ENCODE data around the gene FAF2. TPM values are rescaled to one million over a fixed set of nuclear protein-coding genes. Genes with fewer than 3 reads are reported as not detected.
"Not testable (repeated sequence)": the region's sequence is repeated elsewhere in the genome, so short reads cannot be mapped to it uniquely, and the experiment has no call there.

Gene FAF2
- total RNA-seq, 1 experiment from 2014 or later: 40.8 TPM

- in situ Hi-C loops (cut with HindIII; ENCODE audit: low pct_unique_long_range_greater_than_20kb, low sequenced_read_pairs): no loop called here
Measured at GRCh38 chr5:176485176-176485575, 37.0 kb downstream of the FAF2 start.

GRCh38 chr5:176486189-176486757, 38.1 kb downstream of the FAF2 start:
- in situ Hi-C loops (cut with HindIII; ENCODE audit: low pct_unique_long_range_greater_than_20kb, low sequenced_read_pairs): no loop called here

More at GRCh38 chr5:176485176-176485575, 37.0 kb downstream of the FAF2 start:
- no peak for DNase-seq (ENCODE audit: low read depth, low spot score)

GRCh38 chr5:176487160-176487559, 39.0 kb downstream of the FAF2 start:
- in situ Hi-C loops (cut with HindIII; ENCODE audit: low pct_unique_long_range_greater_than_20kb, low sequenced_read_pairs); DNase-seq (ENCODE audit: low read depth, low spot score): not testable (repeated sequence)

More at GRCh38 chr5:176486189-176486757, 38.1 kb downstream of the FAF2 start:
- DNase-seq (ENCODE audit: low read depth, low spot score): no peak

GRCh38 chr5:176489077-176489476, 40.9 kb downstream of the FAF2 start:
- in situ Hi-C loops (cut with HindIII; ENCODE audit: low pct_unique_long_range_greater_than_20kb, low sequenced_read_pairs): no loop called here

GRCh38 chr5:176490301-176490700, 42.1 kb downstream of the FAF2 start:
- peak; percentile 6 for DNase-seq (ENCODE audit: low read depth, low spot score)
- in situ Hi-C loops (cut with HindIII; ENCODE audit: low pct_unique_long_range_greater_than_20kb, low sequenced_read_pairs): no loop called here

More at GRCh38 chr5:176489077-176489476, 40.9 kb downstream of the FAF2 start:
- DNase-seq (ENCODE audit: low read depth, low spot score): no peak

GRCh38 chr5:176491101-176491502, 42.9 kb downstream of the FAF2 start:
- no peak for DNase-seq (ENCODE audit: low read depth, low spot score)
- in situ Hi-C loops (cut with HindIII; ENCODE audit: low pct_unique_long_range_greater_than_20kb, low sequenced_read_pairs): no loop called here

GRCh38 chr5:176491901-176492300, 43.7 kb downstream of the FAF2 start:
- DNase-seq (ENCODE audit: low read depth, low spot score): no peak
- in situ Hi-C loops (cut with HindIII; ENCODE audit: low pct_unique_long_range_greater_than_20kb, low sequenced_read_pairs): no loop called here

- no peak for DNase-seq (ENCODE audit: low read depth, low spot score)
- in situ Hi-C loops (cut with HindIII; ENCODE audit: low pct_unique_long_range_greater_than_20kb, low sequenced_read_pairs): no loop called here
Measured at GRCh38 chr5:176492431-176492830, 44.2 kb downstream of the FAF2 start.

GRCh38 chr5:176497852-176498251, 49.7 kb downstream of the FAF2 start:
- in situ Hi-C loops (cut with HindIII; ENCODE audit: low pct_unique_long_range_greater_than_20kb, low sequenced_read_pairs): no loop called here
- no peak for DNase-seq (ENCODE audit: low read depth, low spot score)

- in situ Hi-C loops (cut with HindIII; ENCODE audit: low pct_unique_long_range_greater_than_20kb, low sequenced_read_pairs): no loop called here
- DNase-seq (ENCODE audit: low read depth, low spot score): no peak
Measured at GRCh38 chr5:176499273-176499672, 51.1 kb downstream of the FAF2 start.

- in situ Hi-C loops (cut with HindIII; ENCODE audit: low pct_unique_long_range_greater_than_20kb, low sequenced_read_pairs): no loop called here
- DNase-seq (ENCODE audit: low read depth, low spot score): no peak
Measured at GRCh38 chr5:176500511-176500910, 52.3 kb downstream of the FAF2 start.

- in situ Hi-C loops (cut with HindIII; ENCODE audit: low pct_unique_long_range_greater_than_20kb, low sequenced_read_pairs): no loop called here
- DNase-seq (ENCODE audit: low read depth, low spot score): no peak
Measured at GRCh38 chr5:176501333-176501732, 53.1 kb downstream of the FAF2 start.

GRCh38 chr5:176503496-176503895, 55.3 kb downstream of the FAF2 start:
- DNase-seq (ENCODE audit: low read depth, low spot score): no peak
- in situ Hi-C loops (cut with HindIII; ENCODE audit: low pct_unique_long_range_greater_than_20kb, low sequenced_read_pairs): no loop called here

GRCh38 chr5:176507911-176508310, 59.7 kb downstream of the FAF2 start:
- in situ Hi-C loops (cut with HindIII; ENCODE audit: low pct_unique_long_range_greater_than_20kb, low sequenced_read_pairs): no loop called here
- DNase-seq (ENCODE audit: low read depth, low spot score): no peak

GRCh38 chr5:176508603-176509002, 60.4 kb downstream of the FAF2 start:
- DNase-seq (ENCODE audit: low read depth, low spot score): no peak
- in situ Hi-C loops (cut with HindIII; ENCODE audit: low pct_unique_long_range_greater_than_20kb, low sequenced_read_pairs): no loop called here

- in situ Hi-C loops (cut with HindIII; ENCODE audit: low pct_unique_long_range_greater_than_20kb, low sequenced_read_pairs): no loop called here
- no peak for DNase-seq (ENCODE audit: low read depth, low spot score)
Measured at GRCh38 chr5:176513788-176514187, 65.6 kb downstream of the FAF2 start.

GRCh38 chr5:176514244-176514950, 66.2 kb downstream of the FAF2 start:
- DNase-seq (ENCODE audit: low read depth, low spot score): no peak
- in situ Hi-C loops (cut with HindIII; ENCODE audit: low pct_unique_long_range_greater_than_20kb, low sequenced_read_pairs): no loop called here

- in situ Hi-C loops (cut with HindIII; ENCODE audit: low pct_unique_long_range_greater_than_20kb, low sequenced_read_pairs): no loop called here
- no peak for DNase-seq (ENCODE audit: low read depth, low spot score)
Measured at GRCh38 chr5:176515396-176515795, 67.2 kb downstream of the FAF2 start.

- no peak for DNase-seq (ENCODE audit: low read depth, low spot score)
- in situ Hi-C loops (cut with HindIII; ENCODE audit: low pct_unique_long_range_greater_than_20kb, low sequenced_read_pairs): no loop called here
Measured at GRCh38 chr5:176517053-176517661, 69.0 kb downstream of the FAF2 start.

All from SK-MEL-5 (cell line).